NCI-H226 (cell line): Measurements from ENCODE around the gene AAK1.
"Not testable (repeated sequence)": the region's sequence is repeated elsewhere in the genome, so short reads cannot be mapped to it uniquely, and the experiment has no call there.

ENCODE experiments used
- DNase-seq: peaks from one replicate; pipeline ENCODE4 v3.0.0-alpha.2; 2015

Gene AAK1

DNA sequence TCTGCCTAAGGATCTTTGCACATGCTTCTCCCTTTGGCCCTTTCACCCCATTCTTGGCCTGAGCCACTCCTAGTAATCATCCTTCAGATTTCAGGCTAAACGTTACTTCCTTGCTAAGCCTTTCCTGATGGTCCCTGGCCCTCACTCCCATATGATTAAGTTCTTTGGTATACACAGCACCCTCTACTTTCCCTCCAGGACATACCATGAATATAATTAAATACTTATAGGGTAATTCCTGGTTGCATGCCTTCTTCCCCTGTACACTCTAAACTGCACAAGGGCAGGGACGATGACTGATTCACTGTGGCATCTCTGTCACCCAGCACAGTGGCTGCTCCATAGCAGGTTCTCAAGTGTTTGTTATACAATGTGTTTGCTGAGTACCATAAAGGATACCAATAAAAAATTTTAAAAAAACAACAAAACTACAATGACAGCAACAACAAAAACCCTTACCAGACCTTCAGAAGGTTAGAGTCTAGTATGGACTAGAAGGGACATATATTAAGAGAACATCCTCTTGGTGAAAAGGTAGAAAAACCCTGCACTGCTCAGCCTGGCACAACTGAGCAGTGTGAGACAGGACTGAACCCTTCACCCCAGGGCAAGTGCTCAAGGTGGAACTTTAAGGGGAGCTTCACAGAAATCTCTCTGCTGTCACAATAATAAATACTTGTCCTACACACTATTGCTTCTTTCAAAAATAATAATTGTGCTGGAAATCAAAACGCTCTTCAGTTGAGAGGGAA is 76.2 kb downstream of the AAK1 start:
- DNase-seq, result peak; percentile 15

- no peak for DNase-seq
These were observed 76.9 kb downstream of the AAK1 start for GRCh38 chr2:69566669-69567068.

GRCh38 chr2:69565431-69565839 is 78.1 kb downstream of the AAK1 start:
- no peak for DNase-seq

DNA sequence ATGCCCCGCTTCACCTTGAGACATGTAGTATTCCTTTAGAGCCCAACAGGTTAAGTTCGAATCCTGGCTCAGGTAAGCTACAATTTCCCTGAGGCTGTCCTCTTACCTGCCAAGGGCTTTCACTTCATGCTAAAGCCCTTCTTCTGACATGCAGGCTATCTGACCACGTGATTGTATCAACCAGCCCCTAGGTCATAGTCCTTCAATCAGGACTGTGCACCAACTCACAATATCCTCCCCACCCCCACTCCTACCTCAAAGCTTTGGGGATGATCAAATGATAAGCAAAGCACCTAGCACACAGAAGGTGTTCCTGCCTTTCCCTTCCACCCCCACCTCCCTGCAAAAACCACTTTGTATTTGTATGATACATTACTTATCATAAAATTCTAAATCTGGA is 78.9 kb downstream of the AAK1 start:
- DNase-seq, result no peak

DNA sequence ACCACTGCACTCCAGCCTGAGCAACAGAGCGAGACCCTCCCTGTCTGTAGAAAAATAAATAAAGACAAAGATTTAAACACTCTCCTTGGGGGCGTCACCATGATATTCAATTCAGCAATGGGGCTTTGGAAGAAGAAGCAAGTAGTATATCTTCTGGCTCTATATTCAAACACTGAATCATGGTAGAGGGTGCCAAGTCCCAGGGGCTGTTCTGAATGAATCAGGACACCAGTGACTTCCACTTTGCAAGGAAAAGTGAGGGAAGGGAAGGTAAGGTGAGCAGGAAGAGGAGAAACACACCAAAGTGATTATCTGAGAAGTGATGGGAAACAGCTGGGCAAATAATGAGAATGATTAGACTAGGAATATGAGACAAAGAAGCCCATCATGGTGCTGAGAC is 80.5 kb downstream of the AAK1 start:
- no peak for DNase-seq

DNA sequence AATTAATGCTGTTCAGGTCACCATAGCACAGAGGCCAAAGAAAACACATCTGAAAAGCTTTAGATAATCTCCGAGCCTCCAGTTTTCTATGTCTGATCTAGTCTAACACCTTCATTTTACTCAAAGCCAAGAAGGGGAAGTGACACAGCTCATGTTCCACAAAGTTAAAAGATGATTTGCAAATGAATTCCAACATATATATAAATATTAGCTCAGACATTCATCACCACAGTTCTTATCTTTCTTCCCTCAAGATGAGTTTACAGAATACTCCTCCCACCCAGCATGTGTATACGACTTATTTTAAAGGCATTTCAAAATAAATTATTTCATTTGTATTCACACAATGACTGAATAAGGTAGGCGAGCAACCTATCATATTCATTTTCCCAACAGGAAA is 82.4 kb downstream of the AAK1 start:
- peak; percentile 62 for DNase-seq

DNA sequence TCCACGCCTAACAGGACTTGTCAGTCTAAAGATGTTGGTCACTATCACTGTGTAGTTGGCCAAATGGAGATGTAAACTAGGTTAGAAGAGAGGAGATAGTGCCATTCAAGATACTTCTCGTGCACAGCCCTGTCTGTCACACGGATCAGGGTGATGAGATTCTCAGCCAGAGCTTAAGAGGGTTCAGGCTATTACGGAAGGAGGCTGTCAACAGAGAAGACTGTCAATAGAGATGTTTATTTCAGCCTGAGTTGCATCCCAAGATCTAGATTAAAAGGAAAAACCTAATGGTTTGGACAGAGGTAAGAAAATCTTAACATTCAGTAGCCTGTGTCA is 83.4 kb downstream of the AAK1 start:
- no peak for DNase-seq

DNA sequence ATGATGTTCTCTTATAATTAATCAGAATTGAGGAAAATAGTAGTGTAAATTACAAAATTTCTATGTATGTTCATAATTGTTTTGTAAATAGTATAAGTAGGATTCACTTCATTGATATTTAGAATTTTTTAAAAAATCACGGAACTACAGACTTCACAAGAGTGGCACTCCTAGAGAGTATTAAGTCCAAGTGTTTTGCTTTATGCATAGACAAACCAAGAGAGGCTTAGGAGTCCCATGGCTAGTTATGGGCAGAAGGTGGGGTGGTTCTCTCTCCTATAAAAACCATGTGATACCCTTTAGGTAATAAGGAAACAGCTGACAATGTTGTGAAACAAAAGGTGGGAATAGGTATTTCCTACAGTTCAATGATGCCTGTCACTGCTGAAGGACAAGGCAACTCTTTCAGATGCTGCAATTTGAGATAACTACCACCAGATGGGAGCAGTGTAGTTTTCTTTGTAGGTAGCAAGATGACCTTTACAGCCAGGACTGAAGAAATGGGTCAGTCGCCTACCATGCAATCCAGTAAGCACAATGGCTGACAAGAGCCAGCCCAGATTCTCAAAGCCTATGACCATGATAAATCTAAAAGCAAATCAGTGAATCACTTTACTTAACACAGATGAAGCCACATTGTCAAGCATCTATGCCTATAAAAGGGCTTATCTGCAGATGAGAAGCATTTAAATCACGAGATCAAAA is 83.9 kb downstream of the AAK1 start:
- peak; percentile 48 for DNase-seq

DNA sequence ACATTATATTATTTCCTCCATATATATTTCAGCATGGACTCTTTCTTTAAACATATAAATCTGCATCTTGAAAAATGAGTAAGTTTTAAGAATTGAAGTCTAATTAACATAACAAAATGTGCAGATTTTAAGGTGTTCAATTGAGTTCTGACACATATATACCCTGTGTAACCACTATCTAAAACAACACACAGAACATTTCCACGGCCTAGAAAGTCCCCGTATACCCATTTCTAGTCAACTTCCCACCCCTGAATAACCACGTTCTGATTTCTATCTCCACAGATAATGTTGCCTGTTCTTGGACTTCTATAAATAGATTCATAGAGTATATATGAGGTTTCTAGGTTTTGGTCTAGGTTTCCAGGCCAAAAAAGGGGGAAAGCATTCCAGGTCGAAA is 87.5 kb downstream of the AAK1 start:
- no peak for DNase-seq

DNA sequence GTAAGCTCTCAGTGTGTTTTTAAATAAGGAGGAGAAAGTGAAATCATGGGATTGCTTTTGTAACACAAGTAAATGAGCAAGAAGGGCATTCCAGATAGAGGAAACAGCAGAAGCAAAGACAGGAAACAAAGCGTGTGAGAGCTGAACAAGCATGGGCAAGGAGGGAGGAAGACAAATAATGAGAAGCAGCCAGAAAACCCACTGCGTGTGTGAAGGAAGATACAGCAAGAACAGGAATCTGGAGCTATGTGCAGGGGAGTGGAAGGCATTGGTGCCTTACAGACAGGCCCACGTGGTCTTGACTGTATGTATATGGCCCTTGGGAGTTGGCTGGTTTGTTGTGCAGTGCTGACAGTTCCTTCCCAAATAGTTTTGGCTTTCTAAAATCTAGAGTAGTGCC is 88.6 kb downstream of the AAK1 start:
- no peak for DNase-seq

GRCh38 chr2:69554568-69554967 is 89.0 kb downstream of the AAK1 start:
- no peak for DNase-seq

- DNase-seq, result no peak
These were observed 89.5 kb downstream of the AAK1 start for GRCh38 chr2:69553991-69554390.

- DNase-seq, result not testable (repeated sequence)
These were observed 93.0 kb downstream of the AAK1 start for GRCh38 chr2:69550511-69550910.

DNA sequence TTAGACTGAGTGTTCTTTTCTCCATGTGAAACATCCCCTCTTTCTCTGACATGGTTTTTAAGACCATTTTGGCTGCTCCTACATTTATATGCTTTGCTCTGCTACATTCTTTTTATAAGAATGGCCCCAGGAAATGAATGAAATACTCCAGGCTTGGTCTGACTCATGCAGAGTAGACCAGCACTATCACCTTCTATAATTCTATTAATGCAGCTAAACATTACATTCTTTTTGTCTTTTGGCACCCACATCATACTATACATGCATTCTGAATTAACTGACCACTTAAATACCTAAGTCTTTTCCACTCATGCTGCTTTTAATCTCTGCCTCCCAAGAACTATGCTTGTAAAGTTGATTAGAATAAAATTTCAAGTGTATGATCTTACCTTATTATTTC is 94.1 kb downstream of the AAK1 start:
- DNase-seq, result peak; percentile 76

DNA sequence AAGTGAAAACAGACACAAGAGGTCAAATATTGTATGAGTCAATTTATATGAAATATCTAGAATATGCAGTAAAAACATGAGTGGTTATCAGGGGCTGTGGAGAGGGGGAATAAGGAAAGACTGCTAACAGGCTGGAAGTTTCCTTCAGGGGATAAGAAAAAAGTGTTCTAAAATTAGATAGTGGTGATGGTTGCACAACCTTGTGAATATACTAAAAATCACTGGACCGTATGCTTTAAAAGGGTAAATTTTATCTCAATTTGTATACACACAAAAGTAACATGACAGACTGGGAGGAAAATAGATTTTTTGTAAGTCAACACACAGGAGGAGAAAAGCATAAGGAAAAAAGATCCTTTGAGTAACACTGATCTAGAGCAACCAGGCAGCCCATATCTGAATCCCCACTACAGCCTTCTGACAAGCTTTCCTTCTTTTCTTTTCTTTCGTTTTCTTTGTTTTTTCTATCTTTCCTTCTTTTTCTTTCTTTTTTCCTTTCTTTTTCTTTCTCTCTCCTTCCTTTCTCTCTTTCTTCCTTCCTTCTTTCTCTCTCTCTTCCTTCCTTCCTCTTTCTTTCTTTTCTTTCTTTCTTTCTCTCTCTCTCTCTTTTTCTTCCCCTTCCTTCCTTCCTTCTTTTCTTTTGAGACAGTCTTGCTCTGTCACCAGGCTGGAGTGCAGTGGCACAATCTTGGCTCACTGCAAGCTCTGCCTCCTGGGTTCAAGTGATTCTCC is 95.4 kb downstream of the AAK1 start:
- no peak for DNase-seq

DNA sequence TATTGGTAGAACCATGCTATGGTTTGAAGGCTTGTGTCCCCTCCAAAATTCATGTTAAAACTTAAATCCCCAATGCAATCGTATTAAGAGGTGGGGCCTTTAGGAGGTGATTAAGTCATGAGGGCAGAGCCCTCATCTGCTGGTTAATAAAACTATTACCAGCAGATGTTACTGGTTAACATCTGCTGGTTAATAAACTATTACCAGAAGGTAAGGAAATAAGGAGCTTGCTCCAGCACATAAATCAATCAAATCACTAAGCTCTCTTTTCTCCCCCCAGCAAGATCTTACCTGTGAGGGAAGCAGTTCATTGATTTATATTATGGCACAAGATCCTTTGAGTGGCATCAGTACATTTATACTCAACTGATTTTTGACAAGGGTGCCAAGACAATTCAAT is 96.9 kb downstream of the AAK1 start:
- DNase-seq, result no peak

- no peak for DNase-seq
These were observed 98.0 kb downstream of the AAK1 start for GRCh38 chr2:69545477-69545932.

- DNase-seq, result no peak
These were observed 98.6 kb downstream of the AAK1 start for GRCh38 chr2:69544951-69545350.

DNA sequence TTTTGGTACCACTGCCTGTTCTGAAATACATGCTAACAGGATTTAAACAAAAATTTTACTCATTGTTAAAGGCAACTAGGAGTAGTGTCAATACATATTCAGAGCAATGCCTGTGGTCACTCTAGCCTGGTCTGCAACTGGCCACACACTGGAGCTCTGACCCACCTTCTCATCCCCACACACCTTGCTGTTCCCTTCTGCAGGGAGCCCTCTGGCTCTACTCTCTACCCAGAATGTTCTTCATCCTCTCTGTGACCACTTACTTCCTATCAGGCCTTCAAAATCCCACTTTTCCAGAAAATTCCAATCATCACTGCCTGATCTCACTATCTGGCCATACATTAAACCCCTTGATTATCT is 104.0 kb downstream of the AAK1 start:
- no peak for DNase-seq

- DNase-seq, result no peak
These were observed 104.5 kb downstream of the AAK1 start for GRCh38 chr2:69538872-69539548.

GRCh38 chr2:69538249-69538648 is 105.3 kb downstream of the AAK1 start:
- no peak for DNase-seq

GRCh38 chr2:69535817-69536241 is 107.7 kb downstream of the AAK1 start:
- no peak for DNase-seq

DNA sequence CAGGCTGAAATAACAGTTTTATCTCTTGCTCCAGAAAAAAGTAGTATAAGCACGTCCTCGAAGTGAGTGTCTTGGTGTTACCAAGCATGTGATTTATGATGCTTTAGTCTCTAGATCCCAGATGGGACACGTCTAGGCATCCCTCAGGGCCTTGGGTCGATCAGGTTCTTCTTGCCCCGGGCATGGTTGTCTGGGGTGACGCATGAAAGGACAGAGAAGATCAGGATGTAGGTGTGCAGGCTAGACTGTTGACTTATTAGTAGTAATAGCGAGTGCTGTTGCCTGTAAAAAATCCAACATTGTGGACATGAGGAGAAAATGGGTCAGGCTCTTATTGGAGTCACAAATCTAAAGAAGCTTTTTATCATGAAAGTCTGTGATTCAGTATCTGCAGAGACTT is 112.4 kb downstream of the AAK1 start:
- no peak for DNase-seq

DNA sequence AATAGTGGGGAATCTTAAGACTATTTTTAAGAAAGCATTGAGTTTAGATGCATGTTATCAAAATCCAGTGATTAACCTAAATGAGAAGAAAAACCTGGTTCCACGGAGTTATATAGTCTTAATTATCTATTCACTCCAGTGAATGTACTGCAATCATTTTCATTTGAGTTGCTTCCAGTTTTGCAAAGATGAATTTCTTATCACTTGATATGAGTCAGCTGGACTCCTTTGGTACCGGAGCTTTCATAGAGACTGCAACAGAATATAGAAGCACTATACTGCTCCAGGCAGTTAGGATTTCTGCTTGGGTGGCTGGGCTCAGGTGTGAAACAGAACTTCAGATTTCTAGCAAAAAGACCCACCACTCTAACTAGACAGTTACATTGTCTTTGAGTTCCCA is 114.1 kb downstream of the AAK1 start:
- peak; percentile 12 for DNase-seq
